Measurements from ENCODE around the gene PIK3C2B.

The PIK3C2B gene

GRCh38 chr1:204471687-204472086 is 22.9 kb downstream of the PIK3C2B start:
- TF ChIP-seq CTCF (IDR thresholded peaks at IDR 0.05; ENCODE audit: control insufficient read depth, insufficient read depth, low read depth, low read length, missing control alignments): no peak
- no peak for DNase-seq (ENCODE audit: low read depth)
- H3K4me3 ChIP-seq (ENCODE audit: control insufficient read depth, low read depth, low read length): no peak overlapping the region

GRCh38 chr1:204469304-204469703 is 25.3 kb downstream of the PIK3C2B start:
- no peak for DNase-seq (ENCODE audit: low read depth)
- H3K4me3 ChIP-seq (ENCODE audit: control insufficient read depth, low read depth, low read length): no peak overlapping the region
- no peak for TF ChIP-seq CTCF (IDR thresholded peaks at IDR 0.05; ENCODE audit: control insufficient read depth, insufficient read depth, low read depth, low read length, missing control alignments)

- no peak for TF ChIP-seq CTCF (IDR thresholded peaks at IDR 0.05; ENCODE audit: control insufficient read depth, insufficient read depth, low read depth, low read length, missing control alignments)
- DNase-seq (ENCODE audit: low read depth): no peak
- no peak overlapping the region for H3K4me3 ChIP-seq (ENCODE audit: control insufficient read depth, low read depth, low read length)
These were observed 25.8 kb downstream of the PIK3C2B start for GRCh38 chr1:204468766-204469302.

- no peak for TF ChIP-seq CTCF (IDR thresholded peaks at IDR 0.05; ENCODE audit: control insufficient read depth, insufficient read depth, low read depth, low read length, missing control alignments)
- no peak overlapping the region for H3K4me3 ChIP-seq (ENCODE audit: control insufficient read depth, low read depth, low read length)
- DNase-seq (ENCODE audit: low read depth): no peak
These were observed 26.4 kb downstream of the PIK3C2B start for GRCh38 chr1:204468206-204468605.

GRCh38 chr1:204466416-204467405 is 27.9 kb downstream of the PIK3C2B start:
- DNase-seq (ENCODE audit: low read depth): no peak
- TF ChIP-seq CTCF (IDR thresholded peaks at IDR 0.05; ENCODE audit: control insufficient read depth, insufficient read depth, low read depth, low read length, missing control alignments): no peak
- H3K4me3 ChIP-seq (ENCODE audit: control insufficient read depth, low read depth, low read length): no peak overlapping the region

- H3K4me3 ChIP-seq (ENCODE audit: control insufficient read depth, low read depth, low read length): no peak overlapping the region
- no peak for TF ChIP-seq CTCF (IDR thresholded peaks at IDR 0.05; ENCODE audit: control insufficient read depth, insufficient read depth, low read depth, low read length, missing control alignments)
- no peak for DNase-seq (ENCODE audit: low read depth)
These were observed 28.8 kb downstream of the PIK3C2B start for GRCh38 chr1:204465546-204466415.
